Cardiac fibroblast (primary cell): ENCODE measurements around the gene SATB1.
"Not testable (repeated sequence)": the region's sequence is repeated elsewhere in the genome, so short reads cannot be mapped to it uniquely, and the experiment has no call there.

Experiments used
- DNase-seq, 2 donors: peaks; one replicate each; pipeline versions ENCODE4 v3.0.0 to v3.0.0-alpha.2; 2010; ENCODE audit warnings: low read depth in 2 of 2
- H3K4me3 ChIP-seq, 2 donors: replicated peaks in 1 of 2; 1 replicate in 1 of 2; 2 replicates in 1 of 2; pipeline ENCODE4 v1.5.1; 2011; ENCODE audit warnings: low read depth in 2 of 2, low read length in 2 of 2, mild to moderate bottlenecking in 2 of 2, moderate library complexity in 1 of 2
- TF ChIP-seq, protein P1 (sequence below): IDR thresholded peaks from one replicate; pipeline ENCODE4 v1.5.1; 2011; ENCODE audit warnings: low read depth, mild to moderate bottlenecking, low read length, inconsistent platforms

Gene SATB1

DNA sequence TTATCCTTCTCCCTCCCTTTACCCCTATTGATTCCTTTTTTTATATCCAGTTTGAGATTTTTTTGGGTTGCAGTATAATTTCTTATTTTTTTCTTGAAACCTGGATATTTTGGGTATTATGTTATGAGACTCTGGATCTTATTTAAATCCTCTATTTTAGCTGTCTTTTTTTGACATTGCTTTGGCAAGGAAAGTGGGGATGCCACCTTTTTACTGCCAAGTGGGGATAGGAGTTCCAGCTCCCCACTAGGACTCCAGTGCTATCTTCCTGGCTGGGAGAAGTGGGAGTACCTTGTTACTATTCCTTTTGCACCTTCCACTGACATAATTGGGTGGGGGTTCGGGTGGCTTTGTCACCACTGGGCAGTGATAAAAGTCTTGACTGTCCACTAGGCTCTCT, 87.9 kb downstream of the SATB1 start:
- DNase-seq = no peak
- no peak overlapping the region for H3K4me3 ChIP-seq
- TF ChIP-seq, protein P1, sequence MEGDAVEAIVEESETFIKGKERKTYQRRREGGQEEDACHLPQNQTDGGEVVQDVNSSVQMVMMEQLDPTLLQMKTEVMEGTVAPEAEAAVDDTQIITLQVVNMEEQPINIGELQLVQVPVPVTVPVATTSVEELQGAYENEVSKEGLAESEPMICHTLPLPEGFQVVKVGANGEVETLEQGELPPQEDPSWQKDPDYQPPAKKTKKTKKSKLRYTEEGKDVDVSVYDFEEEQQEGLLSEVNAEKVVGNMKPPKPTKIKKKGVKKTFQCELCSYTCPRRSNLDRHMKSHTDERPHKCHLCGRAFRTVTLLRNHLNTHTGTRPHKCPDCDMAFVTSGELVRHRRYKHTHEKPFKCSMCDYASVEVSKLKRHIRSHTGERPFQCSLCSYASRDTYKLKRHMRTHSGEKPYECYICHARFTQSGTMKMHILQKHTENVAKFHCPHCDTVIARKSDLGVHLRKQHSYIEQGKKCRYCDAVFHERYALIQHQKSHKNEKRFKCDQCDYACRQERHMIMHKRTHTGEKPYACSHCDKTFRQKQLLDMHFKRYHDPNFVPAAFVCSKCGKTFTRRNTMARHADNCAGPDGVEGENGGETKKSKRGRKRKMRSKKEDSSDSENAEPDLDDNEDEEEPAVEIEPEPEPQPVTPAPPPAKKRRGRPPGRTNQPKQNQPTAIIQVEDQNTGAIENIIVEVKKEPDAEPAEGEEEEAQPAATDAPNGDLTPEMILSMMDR = no peak

DNA sequence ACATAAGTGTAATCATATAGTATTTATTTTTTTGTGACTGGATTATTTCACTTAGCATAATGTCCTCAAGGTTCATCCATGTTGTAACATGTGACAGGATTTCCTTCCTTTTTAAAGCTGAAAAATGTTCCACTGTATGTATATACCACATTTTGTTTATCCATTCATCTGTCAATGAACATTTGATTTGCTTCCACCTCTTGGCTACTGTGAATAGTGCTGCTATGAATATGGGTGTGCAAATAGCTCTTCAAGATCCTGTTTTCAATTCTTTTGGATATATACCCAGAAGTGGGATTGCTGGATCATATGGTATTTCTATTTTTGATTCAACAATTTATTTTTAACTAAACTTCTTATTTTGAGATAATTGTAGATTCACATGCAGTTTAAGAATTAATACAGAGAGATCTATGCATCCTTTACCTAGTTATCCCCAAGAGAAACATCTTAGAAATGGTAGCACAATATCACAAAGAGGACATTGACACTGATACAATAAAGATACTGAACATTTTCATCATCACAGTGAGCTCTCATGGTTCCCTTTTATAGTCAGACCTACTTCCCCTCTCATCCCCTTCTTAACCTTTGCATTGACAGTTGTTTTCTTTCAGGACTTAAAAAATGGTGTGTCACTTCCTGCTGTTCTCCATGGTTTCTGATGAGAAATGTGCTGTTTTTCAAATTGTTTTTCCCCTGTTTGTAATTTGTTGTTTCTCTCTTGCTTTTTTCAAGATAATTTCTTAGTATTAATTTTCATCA, 90.1 kb downstream of the SATB1 start:
- peak; percentile 9 to 22 for DNase-seq
- H3K4me3 ChIP-seq = no peak overlapping the region
- TF ChIP-seq, protein P1 = no peak

DNA sequence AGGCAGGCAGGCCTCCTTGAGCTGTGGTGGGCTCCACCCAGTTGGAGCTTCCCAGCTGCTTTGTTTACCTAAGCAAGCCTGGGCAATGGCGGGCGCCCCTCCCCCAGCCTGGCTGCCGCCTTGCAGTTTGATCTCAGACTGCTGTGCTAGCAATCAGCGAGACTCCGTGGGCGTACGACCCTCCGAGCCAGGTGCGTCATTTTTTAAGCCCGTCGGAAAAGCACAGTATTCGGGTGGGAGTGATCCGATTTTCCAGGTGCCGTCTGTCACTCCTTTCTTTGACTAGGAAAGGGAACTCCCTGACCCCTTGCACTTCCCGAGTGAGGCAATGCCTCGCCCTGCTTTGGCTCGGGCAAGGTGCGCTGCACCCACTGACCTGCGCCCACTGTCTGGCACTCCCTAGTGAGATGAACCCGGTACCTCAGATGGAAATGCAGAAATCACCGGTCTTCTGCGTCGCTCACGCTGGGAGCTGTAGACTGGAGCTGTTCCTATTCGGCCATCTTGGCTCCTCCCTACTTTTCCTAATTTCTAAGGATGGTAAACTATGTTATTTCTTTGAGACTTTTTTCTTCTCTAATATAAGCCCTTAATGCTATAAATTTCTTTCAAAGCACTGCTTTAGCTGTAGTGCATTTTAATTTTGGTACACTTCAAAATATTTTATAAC, 94.2 kb downstream of the SATB1 start:
- not testable (repeated sequence) for H3K4me3 ChIP-seq, DNase-seq

DNA sequence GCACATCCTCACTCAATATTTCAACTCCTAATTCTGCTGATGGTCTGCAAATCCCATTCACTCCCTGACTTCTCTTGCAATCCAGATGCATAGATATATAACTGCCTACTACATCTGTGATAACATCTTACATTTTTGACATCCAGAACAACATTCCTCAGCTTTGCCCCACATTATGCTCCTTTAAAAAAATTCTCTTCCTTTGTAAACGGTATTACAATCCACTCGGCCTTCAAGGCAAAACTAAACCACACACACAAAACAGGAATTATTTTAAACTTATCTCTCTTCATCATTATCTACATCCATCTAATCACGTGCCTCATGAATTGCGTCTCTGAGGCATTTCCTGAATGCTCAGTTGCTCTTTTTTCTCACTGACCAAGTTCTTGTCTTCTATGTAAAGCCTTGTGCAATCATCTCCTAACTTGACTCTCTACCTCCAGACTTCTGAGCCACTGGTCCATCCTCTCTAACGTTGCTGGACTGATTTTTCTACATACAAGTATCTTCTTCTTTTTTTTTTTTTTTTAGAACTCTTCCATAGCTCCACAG, 117.0 kb downstream of the SATB1 start:
- TF ChIP-seq, protein P1 = no peak
- H3K4me3 ChIP-seq = no peak overlapping the region
- no peak for DNase-seq

DNA sequence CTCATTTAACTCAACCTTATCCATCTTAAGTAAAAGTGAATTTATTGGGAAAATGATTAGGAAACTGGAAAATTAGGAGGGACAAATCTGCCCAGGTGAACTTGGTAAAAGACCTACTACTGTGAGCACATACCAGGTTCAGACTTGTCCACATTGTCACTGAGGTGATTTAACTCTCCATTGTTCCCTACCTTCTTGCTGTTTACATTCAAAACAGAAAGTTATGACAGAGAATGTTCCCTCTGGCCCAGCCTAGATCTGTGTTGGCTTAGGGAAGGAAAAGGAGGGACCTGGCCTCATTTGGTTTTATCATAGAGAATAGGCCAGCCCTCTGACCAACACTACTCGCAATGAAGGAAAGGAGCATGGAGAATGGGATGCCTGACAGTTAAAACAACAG, 117.6 kb downstream of the SATB1 start:
- H3K4me3 ChIP-seq = no peak overlapping the region
- no peak for DNase-seq
- TF ChIP-seq, protein P1 = no peak

DNA sequence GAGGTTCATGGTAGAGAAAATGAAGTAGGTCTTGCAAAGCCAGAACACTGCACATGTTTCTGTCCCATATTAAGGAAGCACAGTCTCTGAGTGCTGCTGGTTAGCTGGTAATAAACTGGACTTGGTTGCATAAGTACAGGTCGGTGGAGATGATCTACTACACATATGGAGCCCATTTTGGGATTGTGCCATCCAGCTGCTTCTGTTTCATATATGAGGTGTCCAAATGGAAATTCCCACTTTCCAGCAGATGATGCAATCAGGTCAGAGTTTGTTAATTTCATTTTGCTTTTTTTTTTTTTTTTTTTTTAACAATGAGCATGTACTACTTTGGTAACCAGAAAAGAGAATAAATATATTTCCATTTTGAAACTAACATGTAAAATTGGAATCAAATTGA, 122.6 kb downstream of the SATB1 start:
- H3K4me3 ChIP-seq = no peak overlapping the region
- TF ChIP-seq, protein P1 = no peak
- DNase-seq = peak; percentile 14 to 58

DNA sequence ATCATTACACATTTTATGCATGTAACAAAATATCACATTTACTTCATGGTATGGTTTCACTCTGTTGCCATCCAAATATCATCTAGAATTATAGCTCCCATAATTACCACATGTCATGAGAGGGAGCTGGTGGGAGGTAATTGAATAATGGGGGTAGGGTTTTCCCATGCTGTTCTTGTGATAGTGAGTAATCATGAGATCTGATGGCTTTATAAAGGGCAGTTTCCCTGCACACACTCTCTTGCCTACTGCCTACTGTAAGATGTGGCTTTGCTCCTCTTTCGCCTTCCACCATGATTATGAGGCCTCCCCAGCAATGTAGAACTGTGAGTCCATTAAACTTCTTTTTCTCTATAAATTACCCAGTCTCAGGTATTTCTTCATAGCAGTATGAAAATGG, 123.4 kb downstream of the SATB1 start:
- TF ChIP-seq, protein P1 = no peak
- no peak for DNase-seq
- H3K4me3 ChIP-seq = no peak overlapping the region
